Loucy (cell line): ENCODE measurements around the gene SCEL.

ENCODE experiments used
- H2AFZ ChIP-seq: fragments of 200-600 bp; sonication (generic); 2 replicates; pipeline ENCODE4 v1.6.0; 2016; ENCODE audit warnings: antibody characterized with exemption, mild to moderate bottlenecking, low read length, moderate library complexity
- H3F3A ChIP-seq: fragments of 200-600 bp; 2 replicates; pipeline ENCODE4 v1.6.0; 2016; ENCODE audit warnings: antibody characterized with exemption, low read depth, mild to moderate bottlenecking
- H3K27me3 ChIP-seq: fragments of 200-600 bp; sonication (generic); 2 replicates; pipeline ENCODE4 v1.6.1; 2014; ENCODE audit warnings: low read length, mild to moderate bottlenecking; ENCODE audit not compliant: insufficient read depth, poor library complexity, severe bottlenecking
- H3K36me3 ChIP-seq: fragments of 200-600 bp; sonication (generic); 2 replicates; pipeline ENCODE4 v1.6.1; 2016; ENCODE audit warnings: low read length; ENCODE audit not compliant: insufficient read depth
- H3K4me1 ChIP-seq: fragments of 200-600 bp; sonication (generic); 2 replicates; pipeline ENCODE4 v1.5.1; 2014; ENCODE audit warnings: low read length, mild to moderate bottlenecking; ENCODE audit not compliant: insufficient read depth, poor library complexity, severe bottlenecking
- H3K4me2 ChIP-seq: fragments of 200-600 bp; sonication (generic); 2 replicates; pipeline ENCODE4 v1.6.0; 2014; ENCODE audit warnings: antibody characterized with exemption, low read length, low read depth, mild to moderate bottlenecking; ENCODE audit not compliant: poor library complexity, severe bottlenecking
- H3K4me3 ChIP-seq: fragments of 200-600 bp; sonication (generic); 2 replicates; pipeline ENCODE4 v1.5.1; 2014; ENCODE audit warnings: low read length, mild to moderate bottlenecking, mixed read lengths; ENCODE audit not compliant: poor library complexity, severe bottlenecking
- H3K79me2 ChIP-seq: fragments of 200-600 bp; sonication (generic); 2 replicates; pipeline ENCODE4 v1.6.1; 2014; ENCODE audit warnings: low read length; ENCODE audit not compliant: insufficient read depth
- H3K9ac ChIP-seq: fragments of 200-600 bp; sonication (generic); 2 replicates; pipeline ENCODE4 v1.6.0; 2014; ENCODE audit warnings: mild to moderate bottlenecking, low read depth, low read length, moderate library complexity; ENCODE audit not compliant: poor library complexity, severe bottlenecking
- H3K9me2 ChIP-seq: fragments of 200-600 bp; sonication (generic); replicated peaks from 2 replicates; pipeline ENCODE4 v1.6.1; 2016; ENCODE audit warnings: low read depth, low read length, mixed read lengths
- H3K9me3 ChIP-seq: fragments of 200-600 bp; sonication (generic); 2 replicates; pipeline ENCODE4 v1.6.1; 2014; ENCODE audit warnings: mild to moderate bottlenecking, antibody characterized with exemption, low read length, low read depth; ENCODE audit not compliant: insufficient read depth
- H4K20me1 ChIP-seq: fragments of 200-600 bp; sonication (generic); 2 replicates; pipeline ENCODE4 v1.6.0; 2014; ENCODE audit warnings: antibody characterized with exemption, low read length, mild to moderate bottlenecking; ENCODE audit not compliant: insufficient read depth, poor library complexity, severe bottlenecking
- EZH2phosphoT487 ChIP-seq: fragments of 200-600 bp; IDR thresholded peaks from 2 replicates; pipeline ENCODE4 v1.6.1; 2018; ENCODE audit warnings: antibody characterized with exemption, mild to moderate bottlenecking, moderate library complexity, borderline replicate concordance
- TF ChIP-seq, protein P1 (sequence below): fragments of 200-600 bp; sonication (generic); conservative IDR thresholded peaks from 2 replicates; pipeline ENCODE4 v1.5.1; 2014; ENCODE audit warnings: mild to moderate bottlenecking, antibody characterized with exemption, low read length

SCEL gene

DNA sequence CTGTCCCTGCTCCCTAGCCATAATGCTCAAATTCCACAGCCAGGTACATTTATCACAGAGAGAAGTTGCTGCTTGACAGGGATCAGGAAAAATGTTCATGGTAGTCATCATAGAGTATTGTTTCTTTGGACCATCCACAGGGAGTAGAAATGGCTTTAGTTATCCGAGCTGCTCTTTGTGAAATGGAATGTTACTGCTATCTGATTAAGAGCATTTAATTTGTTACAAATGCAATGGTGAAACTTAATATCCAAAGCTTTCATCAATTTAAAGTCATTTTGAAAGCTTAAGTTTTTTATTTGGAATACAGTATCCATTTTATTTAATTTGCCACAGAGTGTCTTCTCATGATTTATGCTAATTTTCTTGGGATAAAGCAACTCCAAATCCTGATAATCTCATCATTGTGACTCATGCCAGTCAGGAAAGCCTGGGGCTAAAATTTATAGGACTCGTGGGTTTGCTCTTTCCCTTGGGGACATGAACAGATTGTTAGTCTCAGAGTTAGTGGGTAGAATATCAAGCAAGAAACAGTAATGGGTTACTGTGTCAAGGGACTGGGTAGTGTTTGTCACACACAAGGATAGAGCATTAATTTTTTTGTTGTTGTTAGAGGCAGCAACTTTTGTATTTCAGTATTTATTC, 59.8 kb downstream of the SCEL start:
- H3K9ac ChIP-seq, result no peak overlapping the region
- no peaks in the 10 kb centered on the region for H3K9me2 ChIP-seq
- H3K4me1 ChIP-seq, result no peaks in the 10 kb centered on the region
- no peaks in the 10 kb centered on the region for H3K79me2 ChIP-seq
- H3K4me2 ChIP-seq, result no peak overlapping the region
- H3K9me3 ChIP-seq, result no peaks in the 10 kb centered on the region
- H3F3A ChIP-seq, result no peaks in the 10 kb centered on the region
- H3K27me3 ChIP-seq, result no peaks in the 10 kb centered on the region
- no peaks in the 10 kb centered on the region for H3K36me3 ChIP-seq
- TF ChIP-seq, protein P1, sequence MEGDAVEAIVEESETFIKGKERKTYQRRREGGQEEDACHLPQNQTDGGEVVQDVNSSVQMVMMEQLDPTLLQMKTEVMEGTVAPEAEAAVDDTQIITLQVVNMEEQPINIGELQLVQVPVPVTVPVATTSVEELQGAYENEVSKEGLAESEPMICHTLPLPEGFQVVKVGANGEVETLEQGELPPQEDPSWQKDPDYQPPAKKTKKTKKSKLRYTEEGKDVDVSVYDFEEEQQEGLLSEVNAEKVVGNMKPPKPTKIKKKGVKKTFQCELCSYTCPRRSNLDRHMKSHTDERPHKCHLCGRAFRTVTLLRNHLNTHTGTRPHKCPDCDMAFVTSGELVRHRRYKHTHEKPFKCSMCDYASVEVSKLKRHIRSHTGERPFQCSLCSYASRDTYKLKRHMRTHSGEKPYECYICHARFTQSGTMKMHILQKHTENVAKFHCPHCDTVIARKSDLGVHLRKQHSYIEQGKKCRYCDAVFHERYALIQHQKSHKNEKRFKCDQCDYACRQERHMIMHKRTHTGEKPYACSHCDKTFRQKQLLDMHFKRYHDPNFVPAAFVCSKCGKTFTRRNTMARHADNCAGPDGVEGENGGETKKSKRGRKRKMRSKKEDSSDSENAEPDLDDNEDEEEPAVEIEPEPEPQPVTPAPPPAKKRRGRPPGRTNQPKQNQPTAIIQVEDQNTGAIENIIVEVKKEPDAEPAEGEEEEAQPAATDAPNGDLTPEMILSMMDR, result no peak
- no peak for TF ChIP-seq EZH2phosphoT487
- H2AFZ ChIP-seq, result no peak overlapping the region
- no peak overlapping the region for H3K4me3 ChIP-seq
- no peaks in the 10 kb centered on the region for H4K20me1 ChIP-seq

DNA sequence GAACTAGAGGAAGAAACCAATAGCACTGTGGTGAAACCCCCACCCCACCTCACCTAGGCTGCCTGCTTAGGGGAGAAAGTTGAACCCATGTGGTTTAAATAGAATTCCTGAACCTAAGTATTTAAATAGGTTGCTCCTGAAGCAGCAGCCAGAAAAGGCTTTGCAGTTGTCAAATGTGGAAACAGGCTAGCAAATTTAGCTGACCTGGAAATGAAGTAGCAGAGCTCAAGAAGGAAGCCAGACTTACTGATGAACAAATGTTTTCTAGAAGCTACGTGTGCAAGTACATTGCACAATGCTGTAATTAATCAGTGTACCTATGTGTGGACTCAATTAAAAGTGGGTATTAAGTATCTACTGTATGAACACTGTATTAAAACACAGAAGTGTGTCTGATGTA, 61.3 kb downstream of the SCEL start:
- Histone ChIP-seq H3K9ac (no peak overlapping the region), H3K9me3 (no peaks in the 10 kb centered on the region), H4K20me1 (no peaks in the 10 kb centered on the region), H3K36me3 (no peaks in the 10 kb centered on the region), H3K4me2 (no peak overlapping the region), H3K4me1 (no peaks in the 10 kb centered on the region), H3K27me3 (no peaks in the 10 kb centered on the region), H3K4me3 (no peak overlapping the region), H3K79me2 (no peaks in the 10 kb centered on the region), H3K9me2 (no peaks in the 10 kb centered on the region), H2AFZ (no peak overlapping the region), H3F3A (no peaks in the 10 kb centered on the region)
- no peak for TF ChIP-seq EZH2phosphoT487

DNA sequence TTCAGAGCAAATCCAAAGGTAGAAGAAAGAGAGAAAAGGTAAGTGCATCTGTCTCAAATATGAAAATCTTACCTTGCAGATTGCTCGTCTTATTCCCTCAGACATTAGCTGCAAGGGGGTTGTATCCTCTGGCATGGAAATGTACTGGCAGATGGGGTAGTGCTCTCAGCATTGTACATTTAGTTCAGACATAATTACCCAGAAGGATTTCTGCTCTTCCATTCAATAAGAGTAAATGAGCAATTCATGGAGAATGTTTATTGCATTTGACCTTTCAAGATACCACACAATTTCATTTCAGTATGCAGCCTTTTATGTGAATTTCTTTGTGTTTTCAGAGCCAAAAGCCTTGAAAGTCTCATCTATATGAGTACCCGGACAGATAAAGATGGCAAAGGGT, 63.8 kb downstream of the SCEL start:
- H3K9me3 ChIP-seq, result no peaks in the 10 kb centered on the region
- no peaks in the 10 kb centered on the region for H3K27me3 ChIP-seq
- no peaks in the 10 kb centered on the region for H3K9me2 ChIP-seq
- H3K79me2 ChIP-seq, result no peaks in the 10 kb centered on the region
- no peak overlapping the region for H3K4me3 ChIP-seq
- H3F3A ChIP-seq, result no peaks in the 10 kb centered on the region
- H3K4me2 ChIP-seq, result no peak overlapping the region
- no peaks in the 10 kb centered on the region for H4K20me1 ChIP-seq
- H2AFZ ChIP-seq, result no peak overlapping the region
- TF ChIP-seq, protein P1, result no peak
- TF ChIP-seq EZH2phosphoT487, result no peak
- no peaks in the 10 kb centered on the region for H3K36me3 ChIP-seq
- no peak overlapping the region for H3K9ac ChIP-seq
- H3K4me1 ChIP-seq, result no peaks in the 10 kb centered on the region

DNA sequence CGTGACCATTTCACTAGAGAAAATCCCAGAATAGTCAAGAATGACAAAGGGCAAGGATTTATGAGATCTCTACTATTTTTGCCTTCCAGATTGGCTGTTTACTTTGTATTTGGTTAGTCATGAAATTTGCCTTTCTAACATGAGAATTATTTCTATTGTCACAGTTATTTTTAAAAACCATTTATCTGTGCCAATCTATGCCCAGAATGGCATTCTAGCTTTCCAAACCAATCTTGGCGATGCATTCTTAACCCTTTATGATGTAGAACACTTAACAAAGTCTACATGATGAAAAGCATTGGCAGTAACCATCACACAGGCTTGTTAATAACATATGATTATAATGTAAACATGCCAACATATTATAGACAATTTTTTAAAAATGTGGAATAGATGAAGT, 65.2 kb downstream of the SCEL start:
- Histone ChIP-seq H2AFZ (no peak overlapping the region), H3K79me2 (no peaks in the 10 kb centered on the region), H3K36me3 (no peaks in the 10 kb centered on the region), H3K9ac (no peak overlapping the region), H3K9me2 (no peaks in the 10 kb centered on the region), H3K4me1 (no peaks in the 10 kb centered on the region), H3K4me2 (no peak overlapping the region), H3F3A (no peaks in the 10 kb centered on the region), H3K27me3 (no peaks in the 10 kb centered on the region), H3K4me3 (no peak overlapping the region), H3K9me3 (no peaks in the 10 kb centered on the region), H4K20me1 (no peaks in the 10 kb centered on the region)
- TF ChIP-seq EZH2phosphoT487, result no peak
- TF ChIP-seq, protein P1, result no peak
